GM19035 (cell line): ENCODE measurements around the gene ADAMTSL3.

ENCODE experiments used
- ATAC-seq: cut with Tn5 transposase; IDR thresholded peaks from one replicate; pipeline ENCODE4 v1.9.1; 2021; ENCODE audit not compliant: unreplicated experiment

The ADAMTSL3 gene

DNA sequence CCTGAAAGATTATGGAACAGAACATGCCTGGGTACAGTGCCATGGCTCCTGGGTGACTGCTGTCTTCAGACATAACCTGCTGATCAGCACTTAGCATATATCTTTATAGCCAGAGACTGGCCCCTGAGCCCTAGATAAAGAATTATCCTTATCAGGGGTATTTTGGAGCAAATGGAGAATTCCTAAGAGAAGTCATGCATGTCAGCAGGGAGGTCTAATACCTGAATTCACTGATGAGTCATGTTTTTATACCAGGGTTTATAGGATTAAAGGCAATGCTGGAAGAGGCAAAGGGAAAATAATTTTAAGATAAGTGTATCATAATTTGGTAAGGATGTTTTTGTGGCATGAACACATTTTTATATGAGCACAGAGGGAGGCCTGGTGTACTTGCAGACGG, 159.8 kb downstream of the ADAMTSL3 start:
- ATAC-seq: no peak

GRCh38 chr15:83815506-83815905, 161.6 kb downstream of the ADAMTSL3 start:
- no peak for ATAC-seq

DNA sequence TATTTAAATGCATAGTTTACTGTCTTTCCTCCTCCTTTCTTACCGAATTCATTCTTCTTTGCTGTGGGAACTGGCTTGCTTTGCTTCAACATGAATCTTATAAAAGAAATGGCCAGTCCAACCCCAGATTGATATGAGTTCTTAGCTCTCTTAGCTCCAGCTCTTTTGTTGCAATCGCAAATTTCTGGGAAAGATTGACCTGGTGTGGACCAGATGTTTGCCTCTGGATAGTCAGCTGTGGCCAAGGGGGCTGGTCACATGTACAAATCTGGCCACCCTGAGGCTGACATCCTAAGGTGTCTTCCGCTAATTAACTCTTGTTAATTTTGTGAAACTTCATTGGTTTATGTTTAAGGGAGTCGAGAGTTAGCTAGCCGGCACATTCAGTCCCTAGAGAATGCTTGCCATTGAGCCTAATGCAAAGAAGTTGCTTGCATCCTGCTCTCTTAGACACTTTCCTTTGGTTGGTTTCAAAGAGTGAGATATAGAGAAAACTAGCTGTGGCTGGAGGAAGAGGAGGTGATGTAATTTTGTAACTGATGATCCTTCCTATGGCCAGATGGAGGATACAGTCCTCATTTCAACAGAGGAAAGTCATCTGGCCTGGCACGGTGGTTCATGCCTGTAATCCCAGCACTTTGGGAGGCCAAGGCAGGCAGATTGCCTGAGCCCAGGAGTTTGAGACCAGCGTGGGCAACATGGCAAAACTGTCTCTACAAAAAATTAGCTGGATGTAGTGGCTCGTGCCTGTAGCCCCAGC, 162.4 kb downstream of the ADAMTSL3 start:
- no peak for ATAC-seq

DNA sequence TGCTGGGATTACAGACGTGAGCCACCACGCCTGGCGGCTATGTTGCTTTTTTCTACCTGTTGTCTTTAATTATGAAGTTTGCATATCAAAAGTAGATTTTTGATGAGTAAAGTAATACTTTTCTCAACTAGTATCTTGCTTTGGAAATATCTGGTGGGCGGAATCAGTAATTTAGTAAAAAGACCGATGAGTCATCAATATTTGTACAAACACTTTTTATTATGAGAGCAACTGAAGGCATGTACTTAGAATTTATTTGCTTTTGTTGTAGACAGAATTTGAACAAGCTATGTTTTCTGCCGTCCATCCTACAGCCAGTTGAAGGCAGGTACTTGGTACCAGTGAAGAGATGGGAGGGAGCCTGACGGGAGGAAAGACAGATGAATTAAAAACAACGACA, 164.7 kb downstream of the ADAMTSL3 start:
- no peak for ATAC-seq

DNA sequence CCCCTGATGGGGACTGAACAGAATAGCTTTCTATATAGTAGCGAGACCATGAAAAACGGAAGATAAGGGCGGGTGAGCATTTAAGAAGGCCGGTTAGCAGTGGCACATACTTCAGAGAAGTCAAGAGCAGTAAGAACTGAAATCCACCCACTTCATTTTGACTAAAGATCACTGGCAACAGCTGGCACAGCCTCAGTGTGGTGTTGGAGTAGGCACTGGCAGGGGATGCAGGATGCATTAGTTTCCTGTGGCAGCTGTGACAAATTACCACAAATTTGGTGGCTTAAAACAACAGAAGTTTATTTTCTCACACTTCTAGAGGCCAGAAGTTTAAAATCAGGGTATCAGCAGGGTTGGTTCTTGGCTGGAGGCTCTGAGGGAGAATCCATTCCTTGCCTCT, 176.5 kb downstream of the ADAMTSL3 start:
- no peak for ATAC-seq

DNA sequence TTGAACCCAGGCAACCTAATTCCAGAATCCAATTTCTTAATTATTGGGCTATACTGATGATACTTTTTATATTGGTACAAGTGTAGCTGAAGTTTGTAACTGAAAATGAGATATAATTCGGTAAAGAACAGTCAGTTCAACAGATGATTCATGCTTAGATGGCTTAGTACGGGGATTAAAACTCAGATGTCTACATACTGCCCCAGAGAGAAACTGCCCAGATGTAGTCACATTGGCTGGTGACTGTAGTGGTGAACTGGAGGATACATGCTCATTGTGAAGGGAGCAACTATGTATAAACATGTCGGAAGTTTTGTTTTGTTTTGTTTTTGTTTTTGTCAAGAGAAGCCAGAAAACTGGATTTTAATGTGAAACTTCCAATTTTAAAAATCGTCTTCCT, 179.6 kb downstream of the ADAMTSL3 start:
- ATAC-seq: no peak

- ATAC-seq: no peak
Measured at GRCh38 chr15:83835479-83835878, 181.6 kb downstream of the ADAMTSL3 start.

DNA sequence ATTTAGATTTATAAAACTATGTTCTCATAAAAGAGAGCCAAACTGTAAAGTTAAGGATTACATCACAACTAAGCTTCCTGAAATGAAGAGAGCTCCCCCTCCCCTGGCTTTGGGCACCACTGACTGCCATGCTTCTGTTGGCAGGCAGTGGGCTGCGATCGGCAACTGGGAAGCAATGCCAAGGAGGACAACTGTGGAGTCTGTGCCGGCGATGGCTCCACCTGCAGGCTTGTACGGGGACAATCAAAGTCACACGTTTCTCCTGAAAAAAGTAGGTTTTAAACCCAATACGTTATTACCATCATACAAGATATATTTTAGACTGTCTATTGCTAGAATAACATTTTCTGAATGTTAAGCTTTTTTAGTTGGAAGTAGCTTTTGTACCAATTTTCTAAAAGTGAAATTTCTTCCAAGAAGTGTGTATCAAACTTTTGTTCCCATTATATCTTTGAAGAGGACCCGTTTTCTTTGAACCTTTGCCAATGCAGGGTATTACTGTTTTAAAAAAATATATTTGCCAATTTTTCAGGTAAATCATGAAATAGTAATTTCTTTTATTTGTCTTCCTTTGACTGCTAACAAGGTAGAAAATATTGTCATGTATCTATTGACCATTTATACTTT, 184.1 kb downstream of the ADAMTSL3 start:
- ATAC-seq: no peak

DNA sequence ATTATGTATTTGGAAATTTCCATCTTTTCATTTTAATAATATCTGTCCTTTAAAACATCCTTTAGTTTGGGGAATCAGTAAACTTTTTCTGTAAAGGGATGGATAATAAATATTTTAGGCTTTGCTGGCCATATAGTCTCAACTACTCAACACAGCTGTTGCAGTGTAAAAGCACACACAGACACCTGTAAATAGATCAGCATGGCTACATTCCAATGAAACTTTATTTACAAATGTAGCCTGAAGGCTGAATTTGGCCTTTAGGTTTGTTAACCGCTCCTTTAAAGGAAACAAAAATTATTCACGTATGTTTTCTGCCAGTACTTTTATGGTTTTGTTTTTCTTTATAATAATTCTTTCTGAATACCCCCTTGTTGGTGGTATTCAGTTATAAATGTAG, 184.8 kb downstream of the ADAMTSL3 start:
- no peak for ATAC-seq

- no peak for ATAC-seq
Measured at GRCh38 chr15:83842281-83842680, 188.4 kb downstream of the ADAMTSL3 start.

- ATAC-seq: no peak
Measured at GRCh38 chr15:83843471-83843871, 189.5 kb downstream of the ADAMTSL3 start.

GRCh38 chr15:83844742-83845141, 190.8 kb downstream of the ADAMTSL3 start:
- ATAC-seq: no peak

DNA sequence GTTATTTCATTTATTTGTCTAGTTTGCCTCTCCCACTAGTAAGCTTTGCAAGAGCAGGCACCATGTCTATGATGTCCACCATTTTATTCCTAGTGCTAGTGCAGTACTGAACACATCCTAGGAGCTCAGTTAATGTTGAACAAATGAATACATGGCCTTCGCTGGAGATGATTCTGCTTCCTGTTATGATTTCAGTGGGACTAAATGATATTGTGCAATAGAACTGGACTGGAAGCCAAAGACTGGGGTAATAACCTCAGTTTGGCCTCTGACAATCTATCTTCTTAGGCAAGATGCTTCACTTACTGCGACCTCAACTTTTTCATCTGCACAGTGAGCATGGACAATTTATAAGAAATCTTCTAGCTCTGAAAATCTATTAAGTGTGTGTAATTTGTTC, 191.3 kb downstream of the ADAMTSL3 start:
- ATAC-seq: no peak

- ATAC-seq: no peak
Measured at GRCh38 chr15:83846847-83847246, 192.9 kb downstream of the ADAMTSL3 start.

- no peak for ATAC-seq
Measured at GRCh38 chr15:83848315-83849050, 194.6 kb downstream of the ADAMTSL3 start.

DNA sequence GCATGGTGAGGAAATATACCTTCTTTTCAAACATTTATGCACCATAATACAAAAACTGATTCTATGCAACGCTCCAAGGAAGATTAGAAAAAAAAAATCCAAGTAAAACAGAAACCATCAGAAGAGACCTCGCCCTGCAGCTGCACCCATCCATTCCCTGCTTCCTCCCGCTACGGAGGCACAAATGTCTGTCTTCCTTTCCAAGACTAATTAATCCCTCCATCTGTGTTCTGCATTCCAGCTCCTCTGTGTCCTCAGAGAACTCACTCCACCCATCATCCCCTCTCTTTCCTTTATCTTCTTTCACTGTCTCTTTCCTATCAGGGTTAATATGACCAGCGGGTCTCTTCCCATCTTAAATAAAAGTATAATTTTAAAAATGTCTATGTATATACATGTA, 196.1 kb downstream of the ADAMTSL3 start:
- ATAC-seq: no peak

DNA sequence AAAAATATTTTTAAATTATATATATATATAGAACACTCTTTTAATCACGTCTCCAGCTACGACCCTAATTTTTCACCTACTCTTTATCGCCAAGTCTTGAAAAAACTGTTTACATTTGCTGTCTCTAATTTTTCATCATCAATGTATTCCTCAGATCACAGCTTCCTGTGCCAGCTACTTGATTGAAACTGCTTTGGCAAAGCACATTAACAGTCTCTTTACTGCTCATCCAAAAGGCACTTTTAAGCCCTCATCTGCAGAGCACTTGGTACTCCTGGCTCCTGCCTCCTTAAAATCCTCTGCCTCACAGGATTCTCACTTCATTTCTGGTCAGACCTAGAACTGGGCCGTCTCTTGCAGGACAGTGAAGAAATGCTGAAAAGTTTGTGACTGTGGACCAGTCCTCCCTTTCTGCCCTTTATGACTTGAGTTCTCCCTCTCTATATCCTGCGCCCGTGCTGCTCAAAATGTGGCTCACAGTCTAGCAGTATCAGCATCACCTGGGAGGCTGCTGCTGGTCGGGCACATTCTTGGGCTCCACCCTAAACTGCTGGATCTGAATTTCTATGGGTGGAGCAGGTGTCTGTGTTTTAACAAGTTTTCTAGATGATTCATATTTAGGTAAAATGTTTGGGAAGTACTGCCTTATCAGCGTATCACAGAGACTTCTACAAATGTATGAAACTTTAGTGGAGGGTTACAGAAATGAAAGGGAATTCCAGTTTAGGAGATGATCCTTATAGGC, 196.8 kb downstream of the ADAMTSL3 start:
- ATAC-seq: no peak

DNA sequence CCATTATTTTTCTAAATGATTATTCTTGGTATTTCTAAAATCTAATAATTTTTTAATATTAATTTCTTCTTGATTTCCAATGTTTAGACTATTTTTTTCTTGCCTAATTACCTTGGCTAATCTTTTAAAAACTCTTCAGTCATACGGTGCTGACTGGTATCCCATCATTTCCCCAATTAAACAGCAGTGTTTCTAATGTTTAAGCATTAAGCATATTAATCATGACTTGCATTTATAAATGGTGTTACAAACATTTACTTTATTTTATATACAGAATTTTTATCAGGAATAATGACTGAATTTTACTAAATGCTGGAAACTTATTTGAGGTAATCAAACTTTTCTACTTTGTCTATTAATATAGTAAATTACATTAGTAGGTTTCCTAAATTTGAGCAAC, 199.3 kb downstream of the ADAMTSL3 start:
- ATAC-seq: no peak

DNA sequence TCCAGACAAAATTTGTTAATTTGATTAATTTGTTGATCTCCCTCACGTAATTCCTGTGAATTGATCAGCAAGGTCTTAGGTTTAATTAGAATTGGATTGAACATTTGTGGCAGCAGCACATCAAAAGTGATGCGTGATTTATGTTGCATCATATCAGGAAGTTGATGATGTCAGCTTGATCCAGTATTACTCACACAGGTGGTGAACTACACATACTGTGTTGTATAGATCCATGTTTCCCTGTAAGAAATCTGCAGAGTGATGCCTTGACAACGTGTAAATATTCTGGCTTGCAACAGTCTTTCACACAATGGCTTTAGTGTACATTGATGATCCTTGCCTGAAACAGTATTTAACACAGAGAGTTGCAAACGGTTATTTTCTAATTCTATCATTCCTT, 200.4 kb downstream of the ADAMTSL3 start:
- ATAC-seq: no peak

DNA sequence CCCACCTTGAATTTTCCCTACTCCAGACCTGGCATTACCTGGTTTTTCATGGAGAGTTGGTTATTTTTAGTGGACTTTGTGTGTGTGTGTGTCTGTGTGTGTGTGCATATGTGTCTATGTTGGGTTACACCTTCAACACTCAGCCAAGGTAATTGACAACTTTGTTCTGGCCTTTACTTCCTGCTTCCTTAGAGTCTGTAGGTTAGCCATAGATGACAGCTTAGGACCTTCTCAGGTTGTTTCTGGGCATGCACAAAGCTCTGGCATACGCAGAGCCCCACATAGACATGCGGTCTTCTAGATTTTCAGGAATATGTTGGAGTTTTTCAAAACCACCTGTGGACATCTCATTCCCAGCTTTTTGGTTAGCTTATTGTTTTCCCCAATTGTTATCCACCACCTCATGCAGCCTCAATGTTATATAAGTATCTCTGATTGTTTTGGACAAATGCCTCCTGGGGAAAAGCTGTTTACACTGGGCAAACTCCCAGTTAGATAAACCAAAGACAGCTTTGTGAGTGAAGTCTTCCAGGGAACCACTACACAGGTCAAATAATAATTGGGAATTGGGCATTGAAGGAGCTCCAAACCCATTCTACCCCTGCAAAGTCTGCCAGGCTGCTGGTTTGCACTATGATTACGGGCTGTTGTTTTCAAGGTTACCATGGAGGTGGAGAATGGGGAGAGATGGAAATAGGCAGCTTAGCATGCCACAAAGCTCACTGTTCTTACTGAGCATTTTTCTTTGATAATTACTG, 201.2 kb downstream of the ADAMTSL3 start:
- ATAC-seq: no peak

DNA sequence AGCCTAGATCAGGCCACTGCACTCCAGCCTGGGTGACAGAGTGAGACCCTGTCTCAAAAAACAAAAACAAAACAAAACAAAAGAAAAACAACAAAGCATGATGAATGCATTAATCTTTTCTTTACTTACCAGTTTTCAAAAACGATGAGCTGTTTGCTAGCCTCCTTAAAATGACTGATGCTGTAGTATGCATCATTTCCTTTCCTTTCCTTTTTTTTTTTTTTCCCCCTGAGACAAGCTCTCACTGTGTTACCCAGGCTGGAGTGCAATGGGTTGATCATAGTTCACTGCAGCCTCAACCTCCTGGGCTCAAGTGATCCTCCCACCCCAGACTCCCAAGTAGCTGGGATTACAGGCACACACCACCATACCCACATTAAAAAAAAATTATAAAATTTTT, 202.0 kb downstream of the ADAMTSL3 start:
- no peak for ATAC-seq
